ENCODE results near the gene SLC9A5.

SLC9A5 gene

GRCh38 chr16:67213197-67214019, 35.4 kb upstream of the SLC9A5 start:
- DNase-seq, result no peak

- DNase-seq, result no peak
Observed at GRCh38 chr16:67215706-67216105, 33.1 kb upstream of the SLC9A5 start.

GRCh38 chr16:67216612-67217490, 31.9 kb upstream of the SLC9A5 start:
- DNase-seq, result peak; percentile 93

GRCh38 chr16:67223992-67224391, 24.8 kb upstream of the SLC9A5 start:
- DNase-seq, result no peak

- no peak for DNase-seq
Observed at GRCh38 chr16:67226295-67226803, 22.4 kb upstream of the SLC9A5 start.

GRCh38 chr16:67226804-67227566, 21.8 kb upstream of the SLC9A5 start, which contains the start of gene TMEM208:
TMEM208 (plus strand) TSS chr16:67227130; CDS start chr16:67227219, 89 bp downstream.
- peak; percentile 99 for DNase-seq

GRCh38 chr16:67227567-67227921, 21.2 kb upstream of the SLC9A5 start:
- no peak for DNase-seq

- no peak for DNase-seq
Observed at GRCh38 chr16:67228034-67228785, 20.6 kb upstream of the SLC9A5 start.

- DNase-seq, result no peak
Observed at GRCh38 chr16:67228905-67229304, 19.9 kb upstream of the SLC9A5 start.

GRCh38 chr16:67229906-67230808, 18.6 kb upstream of the SLC9A5 start:
- DNase-seq, result no peak

- no peak for DNase-seq
Observed at GRCh38 chr16:67230809-67231660, 17.7 kb upstream of the SLC9A5 start.

GRCh38 chr16:67233596-67233995, 15.2 kb upstream of the SLC9A5 start:
- DNase-seq, result no peak

- no peak for DNase-seq
Observed at GRCh38 chr16:67234180-67234597, 14.6 kb upstream of the SLC9A5 start.

GRCh38 chr16:67235816-67236562, 12.8 kb upstream of the SLC9A5 start:
- DNase-seq, result peak; percentile 86

- DNase-seq, result peak; percentile 82
Observed at GRCh38 chr16:67236563-67237395, 12.0 kb upstream of the SLC9A5 start.

GRCh38 chr16:67237396-67238277, 11.1 kb upstream of the SLC9A5 start:
- no peak for DNase-seq

GRCh38 chr16:67238278-67238575, 10.6 kb upstream of the SLC9A5 start:
- DNase-seq, result no peak

Data from hematopoietic multipotent progenitor cell treated with erythropoietin and hydrocortisone succinate and interleukin-3 and kit ligand, for 8 days (in vitro differentiated cells).